Activated CD4-positive, alpha-beta T cell treated with anti-CD3 and anti-CD28 coated beads, Interleukin-2, amount 50 U/mL, for 48 hours (primary cell): ENCODE data around the gene KCTD16.

Experiments
- DNase-seq, 2 experiments: peaks; one replicate each; pipeline ENCODE4 v3.0.0-alpha.2; 2020

The KCTD16 gene

DNA sequence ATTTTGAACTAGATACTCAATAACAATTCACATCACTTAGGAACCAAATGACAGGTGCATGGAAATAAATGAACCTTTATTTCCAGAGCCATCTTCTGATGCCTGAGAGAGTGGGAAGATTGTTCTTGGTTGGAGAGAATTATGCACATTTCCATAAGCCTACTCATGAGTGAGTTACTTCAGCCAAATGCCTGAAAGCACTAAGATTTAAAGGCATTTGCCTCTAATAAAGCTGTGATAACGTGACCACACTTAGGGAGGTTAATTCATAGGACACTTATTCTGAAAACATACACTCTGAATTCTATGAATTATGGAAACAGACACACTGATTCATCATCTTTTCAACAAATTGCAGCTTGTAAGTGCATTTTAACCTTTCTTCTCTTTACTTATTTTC lies 40.0 kb downstream of the KCTD16 start:
- no peak for DNase-seq

DNA sequence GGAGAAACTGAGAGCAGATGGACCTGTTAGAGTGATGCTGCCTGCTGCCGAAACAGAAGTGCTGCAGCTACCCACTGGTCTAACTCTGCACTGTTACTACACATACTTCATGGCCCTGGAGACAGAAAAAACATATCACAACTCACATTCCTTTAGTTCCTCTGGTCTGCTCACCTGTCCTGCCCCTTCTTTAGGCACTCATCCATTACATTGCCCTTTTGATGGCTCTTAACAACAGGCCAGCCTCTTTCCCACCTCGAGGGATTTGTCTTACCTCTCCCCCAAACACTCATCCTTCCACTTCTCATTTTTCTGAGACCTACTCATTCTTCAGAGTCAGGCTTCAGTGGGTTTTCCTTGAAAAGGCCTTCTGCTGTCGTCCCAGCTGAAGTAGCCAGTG lies 49.2 kb downstream of the KCTD16 start:
- DNase-seq: no peak

DNA sequence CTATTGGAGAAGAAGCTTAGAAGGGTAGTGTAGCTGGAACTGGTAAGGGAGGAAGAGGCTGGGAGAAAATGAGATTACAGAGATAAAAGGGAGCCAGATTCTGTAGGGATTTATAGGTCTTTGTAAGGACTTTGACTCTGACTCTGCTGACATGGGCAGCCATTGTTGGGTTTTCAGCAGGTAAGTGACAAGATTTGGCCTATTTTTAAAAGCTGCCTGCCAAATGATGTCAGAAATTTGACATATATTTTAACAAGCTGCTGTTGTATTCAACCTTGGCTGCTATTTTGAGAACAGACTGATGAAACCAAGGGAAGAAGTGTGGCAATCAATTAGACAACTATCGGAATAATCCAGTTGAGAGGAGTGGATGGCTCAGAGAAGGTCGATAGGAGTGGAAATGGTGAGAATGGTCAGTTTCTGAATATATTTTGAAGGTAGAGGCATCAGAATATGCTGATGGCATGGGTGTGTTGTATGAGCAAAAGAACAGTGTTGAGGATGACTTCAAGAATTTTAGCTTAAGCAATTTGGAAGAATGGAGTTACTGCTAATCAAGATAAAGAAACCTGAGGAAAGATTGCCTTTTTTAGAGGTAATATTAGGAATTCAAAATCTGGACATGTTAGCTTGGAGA lies 56.8 kb downstream of the KCTD16 start:
- no peak for DNase-seq

- no peak for DNase-seq
Measured at GRCh38 chr5:144230806-144231205, 60.1 kb downstream of the KCTD16 start.

DNA sequence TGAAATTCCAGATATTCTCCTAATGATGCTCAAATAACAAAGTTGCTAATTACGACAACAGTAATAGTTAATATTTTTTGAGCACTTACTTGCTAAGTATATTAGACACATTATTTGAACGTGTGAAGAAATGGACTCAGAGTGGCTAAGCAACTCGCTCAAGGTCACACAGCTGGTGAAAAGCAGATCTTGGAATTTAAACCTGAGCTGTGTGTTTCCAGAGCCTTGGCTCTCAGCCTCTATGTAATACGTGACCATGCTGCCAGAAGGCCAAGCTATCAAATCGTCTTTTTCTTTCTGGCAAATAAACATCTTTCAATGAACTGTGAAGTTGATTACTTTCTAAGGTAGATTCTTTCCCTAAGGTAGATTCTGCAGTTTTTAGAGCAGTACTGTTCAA lies 61.6 kb downstream of the KCTD16 start:
- no peak for DNase-seq

DNA sequence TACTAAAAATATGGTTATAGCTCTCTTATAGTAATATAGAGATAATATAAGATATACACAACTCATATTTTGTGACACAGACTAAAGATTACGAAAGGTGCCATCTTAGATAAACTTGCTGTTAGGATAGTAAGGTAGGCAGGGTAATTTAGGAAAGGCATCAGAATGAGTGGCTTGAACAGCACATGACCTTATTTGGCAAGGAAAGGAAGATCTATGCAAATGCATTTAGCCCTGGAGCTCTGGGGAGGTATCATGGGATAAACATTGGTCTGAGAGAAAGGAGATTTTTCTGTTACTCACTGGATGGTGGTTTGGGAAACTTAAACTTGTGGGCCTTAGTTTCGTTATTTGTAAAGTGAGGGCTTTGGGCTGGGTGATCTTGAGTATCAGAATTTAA lies 65.8 kb downstream of the KCTD16 start:
- DNase-seq: no peak

DNA sequence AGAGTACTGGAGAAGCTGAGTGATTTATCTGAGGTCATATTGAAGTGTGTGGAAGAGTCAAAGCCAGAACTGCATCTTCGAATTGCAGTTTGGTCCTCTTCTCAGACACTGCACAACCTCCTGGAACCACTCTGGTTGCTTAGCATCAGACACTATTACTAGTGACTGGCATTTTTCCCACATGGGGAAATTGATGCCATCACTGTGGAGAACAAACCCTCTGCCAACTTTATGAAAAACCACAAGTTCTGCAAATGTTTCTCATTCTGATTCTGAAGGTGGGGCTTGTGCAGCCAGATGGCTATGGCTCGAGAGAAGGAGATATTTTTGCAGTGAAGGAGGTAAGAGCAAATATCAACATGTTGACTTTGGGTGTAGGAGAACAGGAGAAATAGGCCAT lies 67.2 kb downstream of the KCTD16 start:
- no peak for DNase-seq

DNA sequence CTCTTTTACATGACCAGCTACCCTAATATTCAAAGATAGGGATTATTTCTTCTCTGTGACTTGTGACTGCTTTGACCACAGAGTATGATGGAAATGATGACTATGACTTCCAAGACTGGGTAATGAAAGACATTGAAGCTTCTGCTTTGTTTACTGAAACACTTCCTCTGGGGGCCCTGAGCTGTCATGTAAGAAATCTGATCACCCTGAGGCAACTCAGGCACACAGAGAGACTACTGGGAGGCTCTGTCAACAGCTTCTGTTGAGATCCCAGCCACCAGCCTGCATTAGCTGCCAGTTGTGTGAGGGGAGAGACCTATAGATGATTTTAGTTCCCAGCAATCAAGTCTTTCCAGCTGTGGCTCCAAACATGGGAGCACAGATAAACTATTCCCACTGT lies 76.5 kb downstream of the KCTD16 start:
- no peak for DNase-seq

DNA sequence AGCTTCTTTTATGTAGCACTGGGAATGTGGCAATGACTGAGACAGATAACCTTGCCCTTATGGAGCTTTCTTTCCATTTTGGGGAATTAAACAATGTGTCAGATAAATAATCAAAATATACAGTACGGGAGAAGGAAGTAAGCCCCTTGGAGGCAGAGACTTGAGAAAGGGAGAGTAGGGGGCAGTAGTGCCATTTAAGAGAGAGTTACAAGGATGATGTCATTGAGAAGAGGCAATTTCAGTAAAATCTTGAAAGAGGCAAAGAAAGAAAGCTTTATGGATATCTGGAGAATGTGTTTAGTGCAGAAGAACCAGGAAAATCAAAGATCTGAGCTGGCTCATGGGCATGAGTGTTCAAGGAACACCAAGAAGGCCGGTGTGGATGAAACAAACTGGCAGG lies 77.3 kb downstream of the KCTD16 start:
- DNase-seq: no peak

GRCh38 chr5:144249755-144250464 lies 79.2 kb downstream of the KCTD16 start:
- DNase-seq: no peak

DNA sequence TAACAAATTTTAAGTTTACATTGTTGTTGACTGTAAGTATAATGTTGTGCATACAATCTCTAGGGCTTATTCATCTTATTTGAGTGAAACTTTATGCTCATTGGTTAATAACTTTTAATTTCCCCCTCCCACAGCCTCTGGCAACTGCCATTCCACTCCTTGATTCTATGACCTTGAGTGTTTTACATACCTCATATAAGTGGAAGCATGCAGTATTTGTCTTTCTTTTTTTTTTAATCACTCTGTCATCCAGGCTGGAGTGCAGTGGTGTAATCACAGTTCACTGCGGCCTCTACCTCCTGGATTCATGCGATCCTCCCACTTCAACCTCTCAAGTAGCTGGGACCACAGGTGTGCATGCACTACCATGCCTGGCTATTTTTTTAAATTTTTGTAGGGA lies 83.9 kb downstream of the KCTD16 start:
- no peak for DNase-seq

DNA sequence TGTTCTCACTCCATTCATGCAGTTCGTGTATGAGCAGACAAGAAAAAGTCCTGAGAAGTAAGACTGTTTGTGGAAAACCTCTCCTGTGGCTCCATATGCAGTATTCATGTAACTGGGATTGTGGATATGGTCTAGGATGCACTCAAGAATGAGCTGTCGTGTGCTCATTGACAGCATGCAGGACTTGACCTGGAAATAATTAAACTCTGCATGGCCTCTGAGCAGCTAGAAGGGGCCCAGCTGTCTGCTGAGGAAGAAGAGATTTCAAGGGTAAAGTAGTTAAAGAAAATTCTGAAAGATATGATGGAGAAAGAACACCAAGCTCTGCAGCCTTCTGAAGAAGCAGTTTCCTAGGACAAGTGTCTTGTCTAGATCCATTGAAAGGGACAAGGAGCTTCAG lies 89.4 kb downstream of the KCTD16 start:
- DNase-seq: no peak

DNA sequence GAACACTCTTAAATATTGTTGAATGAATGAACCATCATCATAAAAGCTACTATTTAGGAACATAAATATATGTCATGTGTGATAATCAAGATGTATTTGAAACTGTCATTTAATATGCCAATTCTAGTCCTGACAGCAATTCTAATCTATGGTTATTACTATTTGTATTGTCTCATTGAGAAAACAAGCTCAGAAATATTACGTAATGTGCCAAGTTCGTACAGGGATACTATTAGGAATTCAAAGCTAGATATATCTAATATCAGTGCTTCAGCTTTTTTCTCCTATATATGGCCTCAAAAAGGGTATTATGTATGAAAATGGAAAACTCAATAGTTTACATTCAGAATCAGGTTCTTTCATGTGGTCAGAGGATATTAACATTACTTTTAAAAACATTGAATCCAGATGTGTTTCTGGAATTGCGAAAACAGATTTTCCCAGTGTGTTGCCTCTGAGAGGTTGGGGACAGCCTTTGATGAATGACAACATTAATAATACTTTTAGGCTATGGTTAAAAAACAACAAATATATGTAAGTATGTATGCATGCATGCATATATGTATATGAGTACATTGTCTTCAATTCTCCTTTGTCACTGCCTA lies 95.1 kb downstream of the KCTD16 start:
- DNase-seq: no peak

GRCh38 chr5:144267961-144268513 lies 97.4 kb downstream of the KCTD16 start:
- no peak for DNase-seq

GRCh38 chr5:144273232-144274027 lies 102.8 kb downstream of the KCTD16 start:
- no peak for DNase-seq

DNA sequence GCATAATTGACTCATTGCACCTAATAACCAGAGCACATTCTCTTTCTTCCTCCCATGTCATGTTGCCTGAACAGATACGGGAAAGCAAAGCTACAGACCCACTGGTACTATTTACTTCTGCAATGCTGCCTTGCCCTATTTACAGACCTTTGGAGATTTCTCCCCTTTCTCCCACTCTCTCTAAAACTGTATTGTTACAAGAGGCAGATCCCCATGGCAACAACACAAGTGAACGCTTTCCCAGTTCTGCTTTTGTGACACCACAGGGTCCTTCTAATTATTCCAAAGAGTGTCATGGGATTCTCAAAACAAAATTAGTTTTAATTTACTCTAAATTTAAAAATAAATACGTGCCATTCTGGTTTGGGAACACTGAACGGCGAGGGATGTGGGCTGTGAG lies 104.7 kb downstream of the KCTD16 start:
- no peak for DNase-seq

DNA sequence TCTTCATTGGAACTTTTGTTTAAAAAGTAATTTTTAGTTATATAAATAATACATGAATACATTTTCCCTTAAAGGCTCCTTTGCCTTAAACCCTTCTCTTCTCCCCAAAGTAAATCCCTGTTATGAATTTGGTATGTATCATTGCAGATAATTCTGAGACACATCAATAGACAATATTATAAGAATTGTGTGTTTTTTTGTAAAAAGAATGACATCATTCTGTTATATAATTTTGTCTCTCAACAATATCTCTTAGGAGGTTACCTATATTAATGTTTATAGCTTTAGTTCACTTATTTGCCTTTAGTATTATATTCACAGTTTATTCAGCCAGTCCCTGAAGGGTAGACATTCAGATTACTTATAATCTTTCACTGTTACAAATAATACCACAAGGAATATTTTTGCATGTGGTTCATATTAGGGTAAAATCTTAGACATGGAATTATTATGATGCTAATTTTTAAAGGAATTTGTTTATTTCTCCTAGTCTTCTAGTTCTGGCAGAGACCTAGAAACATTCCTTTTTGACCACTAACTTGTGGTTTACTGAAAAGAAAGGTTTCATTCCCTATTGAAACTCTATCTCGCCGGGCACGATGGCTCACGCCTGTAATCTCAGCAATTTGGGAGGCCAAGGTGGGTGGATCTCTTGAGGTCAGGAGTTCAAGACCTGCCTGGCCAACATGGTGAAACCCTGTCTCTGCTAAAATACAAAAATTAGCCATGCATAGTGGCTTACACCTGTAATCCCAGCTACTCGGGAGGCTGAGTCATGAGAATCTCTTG lies 105.6 kb downstream of the KCTD16 start:
- DNase-seq: no peak

- no peak for DNase-seq
Measured at GRCh38 chr5:144281784-144282183, 111.1 kb downstream of the KCTD16 start.

DNA sequence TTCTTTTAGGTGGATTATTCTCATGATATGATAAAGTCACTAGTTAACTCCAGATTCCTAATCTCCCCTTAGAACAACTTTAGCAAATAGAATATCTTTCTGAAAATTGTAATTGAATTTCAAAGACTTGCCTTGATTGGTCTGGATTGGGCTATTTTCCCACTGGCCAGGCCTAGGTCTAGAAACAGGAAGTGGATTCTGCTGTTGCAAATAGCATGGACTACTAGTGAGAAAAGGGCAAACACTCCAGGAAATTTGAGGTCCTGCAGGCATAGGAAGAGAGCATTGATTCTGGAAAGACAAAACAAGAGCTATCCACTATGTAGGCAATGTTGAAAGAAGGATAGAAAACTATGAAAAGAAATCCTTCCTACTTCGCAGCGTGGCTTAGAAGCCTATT lies 113.4 kb downstream of the KCTD16 start:
- DNase-seq: no peak

DNA sequence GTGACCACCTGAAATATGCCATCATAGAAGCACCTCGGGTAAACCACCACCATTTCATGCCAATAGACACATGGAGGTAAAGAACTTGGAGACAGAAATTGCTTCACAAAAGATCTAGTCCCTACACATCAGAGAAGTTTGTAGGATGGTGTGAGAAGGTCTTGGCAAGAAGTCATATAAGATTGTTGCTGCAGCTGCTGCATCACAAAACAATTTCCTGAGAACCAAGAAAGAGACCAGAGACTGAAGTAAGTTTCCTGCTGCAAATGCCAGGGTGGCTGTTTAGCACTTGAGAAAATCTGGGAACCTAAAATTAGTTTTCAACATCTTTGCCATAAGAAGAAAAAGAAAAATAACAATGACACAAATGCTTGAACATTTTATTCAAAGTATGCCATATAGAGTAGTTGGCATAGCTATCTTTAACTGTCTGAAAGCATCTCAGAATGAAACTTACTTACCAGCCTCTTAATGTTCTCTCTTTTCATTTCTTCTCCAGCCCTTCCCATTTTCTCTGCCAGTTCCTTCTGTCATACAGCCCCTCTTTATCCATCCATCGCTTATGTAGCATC lies 114.3 kb downstream of the KCTD16 start:
- DNase-seq: no peak

DNA sequence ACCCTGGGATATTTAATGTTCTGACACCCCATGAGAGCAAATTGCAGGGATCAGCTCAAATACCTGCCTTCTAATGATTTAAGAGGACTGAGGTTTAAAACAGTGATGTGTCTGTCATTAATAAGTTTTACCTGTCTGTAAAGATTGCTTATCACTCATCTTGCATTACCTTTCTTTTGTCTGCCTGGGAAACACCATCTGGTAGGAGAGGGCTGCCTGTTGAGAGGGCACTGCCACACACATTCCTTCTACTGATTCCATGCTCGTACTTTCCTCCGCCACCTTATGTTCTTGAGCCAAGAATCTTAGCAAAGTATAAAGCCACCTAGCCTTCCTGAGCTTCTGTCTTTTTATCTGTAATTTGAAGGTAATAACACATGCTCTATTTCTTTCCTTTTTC lies 118.6 kb downstream of the KCTD16 start:
- no peak for DNase-seq

GRCh38 chr5:144292029-144292428 lies 121.4 kb downstream of the KCTD16 start:
- DNase-seq: no peak
